ENCODE measurements around the gene TRIM40.
"Not testable (repeated sequence)": the region's sequence is repeated elsewhere in the genome, so short reads cannot be mapped to it uniquely, and the experiment has no call there.

Gene TRIM40

GRCh38 chr6:30163090-30163917 is 27.4 kb downstream of the TRIM40 start, which contains the start of gene TRIM15:
Gene TRIM15, plus strand, starts transcription at chr6:30163546. Its CDS starts 139 bp downstream, at chr6:30163685.
- no peak for DNase-seq (ENCODE audit: low read depth, low spot score)

- DNase-seq (ENCODE audit: low read depth, low spot score) = no peak
Measured at GRCh38 chr6:30163918-30164654, 28.1 kb downstream of the TRIM40 start.

- no peak for DNase-seq (ENCODE audit: low read depth, low spot score)
Measured at GRCh38 chr6:30164714-30165113, 28.8 kb downstream of the TRIM40 start.

GRCh38 chr6:30165238-30165637 is 29.3 kb downstream of the TRIM40 start:
- DNase-seq (ENCODE audit: low read depth, low spot score) = not testable (repeated sequence)

- no peak for DNase-seq (ENCODE audit: low read depth, low spot score)
Measured at GRCh38 chr6:30167101-30167500, 31.2 kb downstream of the TRIM40 start.

- no peak for DNase-seq (ENCODE audit: low read depth, low spot score)
Measured at GRCh38 chr6:30168741-30169140, 32.8 kb downstream of the TRIM40 start.

GRCh38 chr6:30169658-30170614 is 34.0 kb downstream of the TRIM40 start:
- no peak for DNase-seq (ENCODE audit: low read depth, low spot score)

- DNase-seq (ENCODE audit: low read depth, low spot score) = peak; percentile 15
Measured at GRCh38 chr6:30171677-30172471, 35.9 kb downstream of the TRIM40 start.

GRCh38 chr6:30172681-30173080 is 36.7 kb downstream of the TRIM40 start:
- no peak for DNase-seq (ENCODE audit: low read depth, low spot score)

- DNase-seq (ENCODE audit: low read depth, low spot score) = no peak
Measured at GRCh38 chr6:30175765-30176164, 39.8 kb downstream of the TRIM40 start.

GRCh38 chr6:30178837-30179236 is 42.9 kb downstream of the TRIM40 start:
- no peak for DNase-seq (ENCODE audit: low read depth, low spot score)

GRCh38 chr6:30180145-30180544 is 44.2 kb downstream of the TRIM40 start:
- no peak for DNase-seq (ENCODE audit: low read depth, low spot score)

GRCh38 chr6:30184417-30185031 is 48.6 kb downstream of the TRIM40 start:
- DNase-seq (ENCODE audit: low read depth, low spot score) = no peak

GRCh38 chr6:30185846-30186484 is 50.0 kb downstream of the TRIM40 start:
- no peak for DNase-seq (ENCODE audit: low read depth, low spot score)

- no peak for DNase-seq (ENCODE audit: low read depth, low spot score)
Measured at GRCh38 chr6:30188541-30188940, 52.6 kb downstream of the TRIM40 start.

- DNase-seq (ENCODE audit: low read depth, low spot score) = no peak
Measured at GRCh38 chr6:30192076-30192475, 56.1 kb downstream of the TRIM40 start.

- no peak for DNase-seq (ENCODE audit: low read depth, low spot score)
Measured at GRCh38 chr6:30194797-30195690, 59.1 kb downstream of the TRIM40 start.

GRCh38 chr6:30195951-30196350 is 60.0 kb downstream of the TRIM40 start:
- DNase-seq (ENCODE audit: low read depth, low spot score) = no peak

GRCh38 chr6:30196376-30196775 is 60.4 kb downstream of the TRIM40 start:
- DNase-seq (ENCODE audit: low read depth, low spot score) = no peak
